Subcutaneous abdominal adipose tissue (tissue), 5 donors: ENCODE data around the gene DCUN1D2.
"Not testable (repeated sequence)": the region's sequence is repeated elsewhere in the genome, so short reads cannot be mapped to it uniquely, and the experiment has no call there.

Experiments
- H3K27ac ChIP-seq: one replicate; pipeline ENCODE4 v1.7.0; 2013; ENCODE audit warnings: low read depth, mild to moderate bottlenecking, inconsistent platforms, low read length, moderate library complexity
- H3K27me3 ChIP-seq, 5 donors: one replicate each; pipeline ENCODE4 v1.7.0; 2013; ENCODE audit warnings: low read length in 5 of 5, inconsistent platforms in 1 of 5; ENCODE audit not compliant: control insufficient read depth in 5 of 5, insufficient read depth in 4 of 5
- H3K36me3 ChIP-seq, 5 donors: one replicate each; pipeline ENCODE4 v1.7.0; 2013; ENCODE audit warnings: low read length in 5 of 5; ENCODE audit not compliant: control insufficient read depth in 5 of 5, insufficient read depth in 5 of 5
- H3K4me1 ChIP-seq, 5 donors: one replicate each; pipeline ENCODE4 v1.7.0; 2013; ENCODE audit warnings: low read length in 5 of 5, mild to moderate bottlenecking in 3 of 5, moderate library complexity in 1 of 5; ENCODE audit not compliant: control insufficient read depth in 5 of 5, insufficient read depth in 5 of 5
- H3K4me3 ChIP-seq, 5 donors: one replicate each; pipeline ENCODE4 v1.7.0; 2013; ENCODE audit warnings: low read length in 5 of 5, low read depth in 1 of 5
- H3K9ac ChIP-seq, 5 donors: one replicate each; pipeline ENCODE4 v1.7.0; 2013; ENCODE audit warnings: low read length in 5 of 5, mild to moderate bottlenecking in 4 of 5, moderate library complexity in 3 of 5
- H3K9me3 ChIP-seq, 5 donors: one replicate each; pipeline ENCODE4 v1.7.0; 2013; ENCODE audit warnings: low read length in 5 of 5; ENCODE audit not compliant: control insufficient read depth in 5 of 5
- donor health status: healthy.
- donor health status: healthy.
- donor health status: healthy.
- donor health status: healthy.
- donor health status: healthy.

DCUN1D2 gene

DNA sequence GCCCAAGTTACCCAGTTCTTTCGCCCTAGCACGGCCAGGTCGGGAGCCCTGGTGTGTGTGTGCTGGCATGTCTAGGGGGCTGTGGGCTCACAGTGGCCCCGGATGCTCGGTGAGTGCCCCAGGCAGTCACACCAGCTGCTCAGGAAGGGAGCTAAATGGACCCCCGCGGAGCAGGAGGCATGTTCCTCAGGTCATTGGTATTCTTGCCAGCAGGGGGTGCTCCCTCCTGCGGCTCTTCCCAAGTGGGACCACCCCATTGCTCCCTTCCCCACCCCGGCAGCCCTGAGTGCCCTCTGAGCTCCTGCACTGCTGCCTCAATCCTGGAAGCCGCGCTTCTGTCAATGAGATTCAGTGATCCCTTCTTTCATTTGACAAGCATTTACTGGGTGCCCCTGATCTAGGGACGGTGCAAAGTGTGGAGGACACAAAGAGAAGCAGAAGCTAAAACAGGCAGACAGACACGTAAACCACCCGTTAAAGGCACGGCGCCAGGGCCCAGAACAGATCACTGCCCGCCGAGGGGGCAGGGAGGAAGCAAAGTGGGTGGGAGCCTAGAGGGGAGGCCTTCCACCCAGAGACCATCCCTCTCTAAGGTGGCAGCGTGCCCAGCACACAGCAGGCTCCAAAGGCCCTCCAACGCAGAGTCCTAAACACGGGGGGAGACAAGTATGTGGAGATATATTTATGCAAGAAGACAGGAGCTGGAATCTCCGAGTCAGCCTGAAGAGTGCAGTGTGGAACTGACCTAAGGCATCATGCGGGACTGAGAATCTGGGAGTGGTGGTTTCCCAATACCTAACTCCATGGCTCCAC, 32.1 kb downstream of the DCUN1D2 start:
- H3K27ac ChIP-seq = no peak overlapping the region
- no peaks in the 10 kb centered on the region for H3K9me3 ChIP-seq
- no peak overlapping the region for H3K4me3 ChIP-seq
- no peaks in the 10 kb centered on the region for H3K4me1 ChIP-seq
- peaks cover 3 to 76% (median 55%) of the 10 kb centered on the region in 5 donors for H3K36me3 ChIP-seq
- no peaks in the 10 kb centered on the region for H3K27me3 ChIP-seq
- no peak overlapping the region for H3K9ac ChIP-seq

DNA sequence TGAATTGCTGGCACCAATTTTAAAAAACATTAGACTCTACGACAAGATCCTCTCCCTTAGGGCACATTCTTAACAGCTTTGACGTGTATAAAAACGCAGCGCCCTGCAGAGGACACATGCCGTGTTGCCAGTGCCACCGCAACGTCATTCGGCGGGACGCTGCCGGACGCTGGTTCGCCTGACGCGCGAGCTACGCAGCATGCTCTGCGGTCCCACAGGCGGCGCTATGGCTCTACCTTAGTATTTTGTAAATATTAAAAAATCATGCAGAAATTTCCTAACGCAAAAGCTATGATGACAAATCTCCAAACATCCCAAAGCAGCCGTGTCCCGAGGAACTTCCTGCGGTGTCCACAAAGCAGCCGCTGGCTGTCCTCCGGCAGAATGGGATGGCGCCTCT, 33.0 kb downstream of the DCUN1D2 start:
- no peak overlapping the region for H3K9ac ChIP-seq
- no peak overlapping the region for H3K4me3 ChIP-seq
- no peak overlapping the region for H3K27ac ChIP-seq
- no peaks in the 10 kb centered on the region for H3K4me1 ChIP-seq
- H3K27me3 ChIP-seq = no peaks in the 10 kb centered on the region
- no peaks in the 10 kb centered on the region for H3K9me3 ChIP-seq
- H3K36me3 ChIP-seq = peaks cover 3 to 81% (median 58%) of the 10 kb centered on the region in 5 donors

DNA sequence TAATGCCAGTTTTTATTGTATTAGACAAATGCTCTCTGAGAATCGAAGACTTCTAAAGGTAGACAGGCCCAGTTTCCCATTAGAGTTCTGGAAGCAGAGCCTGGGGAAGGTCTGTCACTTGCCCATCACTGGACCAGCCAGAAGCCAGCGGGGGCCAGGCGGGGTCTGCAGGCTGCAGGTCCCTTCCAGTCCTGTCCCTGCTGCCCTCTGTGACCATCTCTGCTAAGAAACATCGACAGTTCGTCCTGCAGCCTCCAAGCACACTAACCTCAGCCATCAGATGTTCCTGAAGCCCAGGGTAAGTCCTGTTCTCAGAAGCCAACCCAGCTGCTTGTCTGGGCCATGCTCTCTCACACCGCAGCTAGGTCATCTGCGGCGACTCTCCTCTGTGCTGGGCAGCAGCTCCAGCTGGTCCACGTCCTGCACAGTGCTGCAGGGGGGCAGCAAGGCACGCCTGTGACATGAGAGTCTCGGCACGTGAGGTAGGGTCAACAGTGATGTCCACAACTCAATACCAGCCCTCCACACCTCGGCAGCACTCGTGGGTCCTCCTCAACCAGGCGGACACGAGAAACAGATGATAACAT, 34.3 kb downstream of the DCUN1D2 start:
- peaks cover 0 to 75% (median 54%) of the 10 kb centered on the region in 5 donors for H3K36me3 ChIP-seq
- no peak overlapping the region for H3K4me3 ChIP-seq
- H3K4me1 ChIP-seq = no peaks in the 10 kb centered on the region
- H3K27ac ChIP-seq = no peak overlapping the region
- no peaks in the 10 kb centered on the region for H3K27me3 ChIP-seq
- H3K9ac ChIP-seq = no peak overlapping the region
- H3K9me3 ChIP-seq = no peaks in the 10 kb centered on the region

DNA sequence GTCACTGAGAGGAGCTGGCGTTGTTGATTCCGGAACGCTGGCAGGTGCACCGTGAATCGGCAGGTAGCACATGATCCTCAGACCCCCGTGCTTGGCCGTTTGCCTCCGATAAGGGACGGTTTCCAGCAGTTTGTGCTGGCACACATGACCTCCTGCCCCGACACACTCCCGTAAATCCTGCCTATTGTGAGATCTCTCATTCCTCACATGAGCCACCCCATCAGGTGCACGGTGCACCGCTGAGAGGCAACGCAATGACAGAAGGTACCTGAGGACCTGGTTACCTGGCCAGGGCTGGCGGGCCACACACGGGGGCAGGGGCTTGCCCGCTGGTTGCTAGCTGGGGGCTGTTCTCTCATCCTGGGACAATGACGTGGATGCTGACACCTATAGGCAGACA, 35.1 kb downstream of the DCUN1D2 start:
- no peak overlapping the region for H3K4me3 ChIP-seq
- H3K27me3 ChIP-seq = no peaks in the 10 kb centered on the region
- peaks cover 0 to 68% (median 48%) of the 10 kb centered on the region in 5 donors for H3K36me3 ChIP-seq
- no peak overlapping the region for H3K27ac ChIP-seq
- no peak overlapping the region for H3K9ac ChIP-seq
- no peaks in the 10 kb centered on the region for H3K4me1 ChIP-seq
- H3K9me3 ChIP-seq = no peaks in the 10 kb centered on the region

DNA sequence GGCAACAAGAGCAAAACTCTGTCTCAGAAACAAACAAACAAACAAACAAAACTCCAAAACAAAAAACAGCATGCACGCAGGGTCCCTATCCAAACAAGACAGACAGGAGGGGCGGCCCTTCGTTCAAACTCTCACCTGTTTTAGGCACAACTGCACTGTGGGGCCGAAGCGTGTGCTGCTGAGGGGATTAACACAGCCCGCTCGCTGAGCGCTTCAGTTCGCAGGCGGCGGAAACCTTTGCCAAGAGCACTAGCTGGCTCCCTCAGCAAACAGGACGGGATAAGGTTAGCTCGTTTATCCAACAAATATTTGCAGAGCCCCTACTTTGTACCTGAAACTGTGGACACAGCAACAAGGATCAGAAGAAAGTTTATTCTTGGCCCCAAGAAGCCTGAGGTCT, 35.6 kb downstream of the DCUN1D2 start:
- Histone ChIP-seq H3K27ac (no peak overlapping the region), H3K4me1 (peaks cover 0 to 2% (median 2%) of the 10 kb centered on the region in 5 donors), H3K9me3 (no peaks in the 10 kb centered on the region), H3K9ac (no peak overlapping the region), H3K27me3 (no peaks in the 10 kb centered on the region), H3K36me3 (peaks cover 0 to 63% (median 44%) of the 10 kb centered on the region in 5 donors), H3K4me3 (no peak overlapping the region)

DNA sequence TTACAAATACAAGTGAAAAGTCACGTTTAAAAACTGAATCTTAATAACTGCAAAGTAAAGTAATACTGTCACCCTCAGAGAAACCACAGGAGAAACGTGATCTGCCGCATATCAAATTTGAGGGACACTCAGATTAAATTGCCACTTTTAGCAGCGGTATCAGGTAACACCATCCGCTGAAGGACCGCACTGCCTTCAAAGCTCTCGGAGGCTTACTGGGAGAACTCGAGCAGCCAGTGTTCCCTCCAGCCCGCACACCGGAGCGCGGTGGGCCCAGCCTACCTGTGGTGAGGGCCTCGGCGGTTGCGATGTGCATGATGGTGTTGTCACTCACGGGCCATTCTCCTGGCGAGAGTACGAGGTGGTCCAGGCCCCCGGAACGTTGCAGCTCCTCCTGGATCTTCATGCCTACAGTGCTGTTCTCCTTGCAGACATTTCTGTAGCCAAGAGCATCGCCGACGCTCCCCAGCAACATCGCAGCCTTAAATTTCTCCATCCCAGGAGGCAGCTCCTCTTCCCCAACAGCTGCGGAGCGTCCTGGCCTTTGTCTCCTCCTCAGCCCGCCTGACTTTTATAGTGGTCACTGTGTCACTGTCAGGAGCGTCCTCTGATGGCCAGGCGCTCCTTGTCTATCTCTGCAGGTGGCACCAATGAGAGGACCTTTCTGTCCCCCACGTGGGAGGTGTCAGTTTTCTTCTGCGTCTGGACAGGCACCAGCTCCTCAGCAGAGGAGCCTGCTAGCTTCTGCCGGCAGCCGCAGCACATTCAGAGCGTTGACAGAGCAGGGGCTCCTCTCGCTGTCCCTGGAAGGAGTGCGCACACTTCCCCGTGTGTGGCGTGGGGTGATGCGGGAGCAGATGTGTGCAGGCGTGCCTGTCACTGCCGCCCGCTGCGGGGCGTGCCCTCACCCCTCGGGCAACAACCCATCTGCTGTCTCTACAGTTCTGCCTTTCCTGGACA, 37.3 kb downstream of the DCUN1D2 start, which contains the start of gene ADPRHL1:
Gene ADPRHL1 (minus strand): TSS at position 547 of the 960 bp plus-strand sequence. CDS start 51 bp downstream, at position 496.
- peaks cover 0 to 46% (median 29%) of the 10 kb centered on the region in 5 donors for H3K36me3 ChIP-seq
- no peak within 1 kb of the TSS for H3K9ac ChIP-seq
- no peaks in the 10 kb centered on the region for H3K27me3 ChIP-seq
- H3K9me3 ChIP-seq = no peaks in the 10 kb centered on the region
- H3K4me1 ChIP-seq = peaks cover 2 to 16% (median 14%) of the 10 kb centered on the region in 5 donors
- no peak within 1 kb of the TSS for H3K27ac ChIP-seq
- H3K4me3 ChIP-seq = no peak within 1 kb of the TSS

DNA sequence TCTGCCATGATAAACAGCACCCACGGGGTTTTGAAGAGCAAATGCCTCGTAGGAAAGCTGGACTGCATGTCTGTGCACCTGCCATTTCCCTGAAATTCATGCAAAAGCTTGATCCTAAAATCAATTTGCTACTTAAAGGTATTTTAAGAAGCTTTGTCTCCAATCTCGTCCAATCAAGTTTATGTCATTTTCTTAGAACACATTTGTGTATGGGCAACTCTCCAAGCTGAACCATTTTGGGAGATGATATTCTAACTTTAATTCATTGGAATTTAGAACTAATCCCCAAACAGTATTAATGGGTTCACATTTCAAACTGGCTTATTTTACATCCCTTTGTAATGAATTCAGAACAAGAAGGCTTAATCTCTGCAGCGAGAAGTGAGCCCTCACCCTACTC, 38.0 kb downstream of the DCUN1D2 start:
- H3K27me3 ChIP-seq = no peaks in the 10 kb centered on the region
- no peak overlapping the region for H3K27ac ChIP-seq
- peaks cover 2 to 16% (median 14%) of the 10 kb centered on the region in 5 donors for H3K4me1 ChIP-seq
- no peak overlapping the region for H3K9ac ChIP-seq
- no peak overlapping the region for H3K4me3 ChIP-seq
- peaks cover 0 to 39% (median 23%) of the 10 kb centered on the region in 5 donors for H3K36me3 ChIP-seq
- no peaks in the 10 kb centered on the region for H3K9me3 ChIP-seq

DNA sequence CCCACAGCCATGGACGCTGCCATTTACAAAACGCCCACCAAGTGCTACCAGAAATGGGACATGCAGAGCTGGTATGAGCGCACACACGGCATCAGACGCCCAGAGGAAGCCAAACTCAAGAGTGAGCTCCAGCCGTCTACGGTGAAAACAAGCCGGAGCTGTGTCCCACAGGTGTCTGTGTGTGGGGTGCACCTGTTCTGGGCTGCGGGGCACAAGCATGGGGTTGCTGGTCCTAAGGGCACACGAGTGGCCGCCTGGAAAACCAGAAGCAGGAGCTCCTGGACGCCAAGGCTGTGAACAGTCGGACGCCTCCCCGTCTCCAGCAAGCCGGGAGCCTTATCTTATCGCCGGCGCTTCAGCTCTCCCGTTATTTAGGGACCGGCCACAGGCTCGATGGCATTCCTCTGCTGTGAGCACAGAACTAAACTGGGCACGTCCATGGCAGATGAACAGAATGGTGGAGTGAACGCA, 38.5 kb downstream of the DCUN1D2 start:
- Histone ChIP-seq H3K9me3 (no peaks in the 10 kb centered on the region), H3K4me3 (no peak overlapping the region), H3K27ac (no peak overlapping the region), H3K9ac (peak overlapping the region in 1 of 5 donors; percentile 4), H3K36me3 (peaks cover 0 to 39% (median 20%) of the 10 kb centered on the region in 5 donors), H3K4me1 (peaks cover 2 to 16% (median 14%) of the 10 kb centered on the region in 5 donors), H3K27me3 (no peaks in the 10 kb centered on the region)

DNA sequence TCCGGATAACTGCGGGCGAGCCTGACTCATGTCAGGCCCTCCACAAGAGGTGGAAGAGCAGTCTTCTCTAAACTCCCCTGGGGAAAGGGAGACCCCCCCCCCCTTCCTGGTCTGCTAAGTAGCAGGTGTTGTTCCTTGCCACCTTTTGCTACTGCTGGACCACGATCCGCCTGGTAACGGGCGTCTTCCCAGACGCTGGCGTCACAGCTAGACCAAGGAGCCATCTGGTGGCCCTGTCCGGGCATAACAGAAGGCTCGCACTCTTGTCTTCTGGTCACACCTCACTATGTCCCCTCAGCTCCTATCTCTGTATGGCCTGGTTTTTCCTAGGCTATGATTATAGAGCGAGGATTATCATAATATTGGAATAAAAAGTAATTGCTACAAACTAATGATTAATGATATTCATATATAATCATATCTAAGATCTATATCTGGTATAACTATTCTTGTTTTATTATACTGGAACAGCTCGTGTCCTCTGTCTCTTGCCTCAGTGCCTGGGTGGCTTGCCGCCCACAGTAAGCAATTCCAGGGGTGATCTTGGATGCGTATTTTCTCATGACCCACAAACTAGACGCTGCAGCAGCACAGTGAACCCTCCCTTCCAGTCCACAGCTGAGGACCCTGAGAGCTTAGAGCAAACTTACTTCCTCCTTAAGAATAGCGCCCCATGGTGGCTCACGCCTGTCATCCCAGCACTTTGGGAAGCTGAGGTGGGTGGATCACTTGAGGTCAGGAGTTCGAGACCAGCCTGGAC, 39.5 kb downstream of the DCUN1D2 start:
- H3K4me3 ChIP-seq, H3K9ac ChIP-seq, H3K27ac ChIP-seq, H3K27me3 ChIP-seq, H3K9me3 ChIP-seq: not testable (repeated sequence)
- Histone ChIP-seq H3K4me1 (peaks cover 2 to 16% (median 14%) of the 10 kb centered on the region in 5 donors), H3K36me3 (peaks cover 0 to 31% (median 13%) of the 10 kb centered on the region in 5 donors)
